HG02588 (cell line): ENCODE results near the gene TRUB1.
A peak's percentile ranks its signal among the peaks of the same experiment; 100 is the strongest.
"Not testable (repeated sequence)": the region's sequence is repeated elsewhere in the genome, so short reads cannot be mapped to it uniquely, and the experiment has no call there.

ENCODE experiments used
- ATAC-seq: cut with Tn5 transposase; IDR thresholded peaks from one replicate; pipeline ENCODE4 v1.9.1; 2021; ENCODE audit warnings: mild to moderate bottlenecking, moderate library complexity; ENCODE audit not compliant: unreplicated experiment

The TRUB1 gene

GRCh38 chr10:114923551-114923950, 14.4 kb upstream of the TRUB1 start:
- ATAC-seq: no peak

GRCh38 chr10:114925587-114926586, 12.1 kb upstream of the TRUB1 start:
- ATAC-seq: peak; percentile 87

DNA sequence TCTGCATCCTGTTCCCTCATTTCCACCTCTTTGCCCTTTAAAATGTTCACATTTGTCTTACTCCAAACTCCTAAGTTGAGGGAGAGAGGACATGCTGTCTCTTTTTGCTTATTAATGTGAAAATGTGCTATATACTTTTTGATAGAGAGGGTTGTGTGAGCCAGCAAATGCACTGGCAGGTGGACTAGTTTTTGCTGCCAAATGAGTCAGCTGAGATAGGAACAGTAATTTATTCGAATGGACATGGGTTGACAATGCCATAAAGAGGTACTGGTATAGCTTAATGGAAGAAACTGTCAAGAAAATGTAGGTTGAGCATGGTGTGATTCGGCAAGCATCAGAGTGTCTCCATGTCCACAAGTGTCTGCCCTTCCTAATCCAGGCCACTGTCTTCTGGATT, 9.2 kb upstream of the TRUB1 start:
- no peak for ATAC-seq

- no peak for ATAC-seq
Measured at GRCh38 chr10:114930320-114930719, 7.7 kb upstream of the TRUB1 start.

GRCh38 chr10:114931072-114931679, 6.8 kb upstream of the TRUB1 start:
- no peak for ATAC-seq

GRCh38 chr10:114932225-114932624, 5.8 kb upstream of the TRUB1 start:
- no peak for ATAC-seq

DNA sequence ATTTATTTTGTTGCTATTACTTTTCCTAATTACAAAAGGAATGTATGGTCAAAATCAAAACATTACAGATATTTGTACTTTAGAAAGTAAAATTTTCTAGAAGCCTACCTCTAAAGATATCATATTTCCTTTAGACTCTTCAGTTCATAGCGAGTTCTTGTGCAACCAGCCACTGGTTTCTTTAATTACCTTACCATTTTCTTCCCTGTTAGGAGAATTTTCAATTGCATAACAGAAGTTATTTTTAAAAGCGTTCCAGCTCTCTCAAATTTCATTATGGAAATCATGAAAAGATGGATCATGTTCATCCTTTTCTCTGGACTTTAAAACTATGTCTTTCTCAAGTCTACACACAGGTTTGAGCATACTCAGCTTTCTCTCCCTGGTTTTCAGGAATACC, 5.0 kb upstream of the TRUB1 start:
- no peak for ATAC-seq

DNA sequence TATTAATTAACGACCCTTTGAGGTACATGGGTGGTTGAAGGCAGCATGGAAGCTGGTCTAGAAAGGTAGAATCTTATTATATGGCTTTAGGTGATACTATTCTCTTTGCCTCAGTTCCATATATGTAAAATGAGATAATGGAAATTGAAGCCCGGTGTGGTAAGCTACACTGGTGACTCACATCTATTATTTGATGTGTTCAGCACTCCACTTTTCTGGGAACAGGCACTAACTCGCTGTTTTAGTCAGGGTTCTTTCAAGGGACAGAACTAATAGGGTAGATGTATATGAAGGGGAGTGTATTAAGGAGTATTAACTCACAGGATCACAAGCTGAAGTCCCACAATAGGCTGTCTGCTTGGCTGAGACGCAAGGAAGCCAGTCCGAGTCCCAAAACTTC, 4.4 kb upstream of the TRUB1 start:
- ATAC-seq: no peak

- not testable (repeated sequence) for ATAC-seq
Measured at GRCh38 chr10:114933995-114934394, 4.0 kb upstream of the TRUB1 start.

DNA sequence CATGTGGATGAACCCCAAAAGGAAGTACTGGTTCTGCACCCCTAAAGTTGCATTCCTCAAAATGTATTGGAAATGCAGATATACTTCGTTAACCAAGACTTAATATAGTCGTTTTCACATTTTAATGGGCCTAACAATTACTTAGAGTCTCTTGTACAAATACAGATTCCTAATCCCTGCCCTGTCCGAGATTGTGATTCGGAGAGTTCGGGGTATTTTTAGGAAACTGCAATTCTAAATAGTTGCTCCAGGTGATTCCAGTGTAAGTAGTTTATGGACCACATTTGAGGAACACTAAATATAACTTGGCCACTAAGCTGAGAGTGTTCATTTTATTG, 830 bp downstream of the TRUB1 start:
- no peak for ATAC-seq

DNA sequence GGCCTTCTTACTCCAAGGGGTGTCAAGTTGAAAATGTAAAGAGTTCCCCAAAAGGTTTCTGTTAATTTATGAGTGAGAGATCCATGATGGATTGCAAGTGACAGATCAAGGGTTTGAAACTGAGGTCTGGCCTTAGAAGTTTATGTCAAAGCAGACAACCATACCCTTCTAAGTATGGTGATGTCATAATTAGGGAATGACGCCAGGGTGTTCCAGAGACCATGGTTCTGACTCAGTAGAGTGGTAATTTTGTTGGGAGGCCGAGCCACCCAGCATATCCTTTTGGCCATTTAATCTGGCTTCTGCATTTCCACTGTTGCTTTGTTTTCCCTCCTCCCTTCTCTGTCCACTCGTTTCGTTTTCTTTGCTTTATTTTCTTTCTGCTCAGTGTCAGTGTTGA, 2.7 kb downstream of the TRUB1 start:
- ATAC-seq: no peak

- ATAC-seq: no peak
Measured at GRCh38 chr10:114943000-114943399, 5.0 kb downstream of the TRUB1 start.

- ATAC-seq: peak; percentile 50
Measured at GRCh38 chr10:114953047-114953446, 15.1 kb downstream of the TRUB1 start.

DNA sequence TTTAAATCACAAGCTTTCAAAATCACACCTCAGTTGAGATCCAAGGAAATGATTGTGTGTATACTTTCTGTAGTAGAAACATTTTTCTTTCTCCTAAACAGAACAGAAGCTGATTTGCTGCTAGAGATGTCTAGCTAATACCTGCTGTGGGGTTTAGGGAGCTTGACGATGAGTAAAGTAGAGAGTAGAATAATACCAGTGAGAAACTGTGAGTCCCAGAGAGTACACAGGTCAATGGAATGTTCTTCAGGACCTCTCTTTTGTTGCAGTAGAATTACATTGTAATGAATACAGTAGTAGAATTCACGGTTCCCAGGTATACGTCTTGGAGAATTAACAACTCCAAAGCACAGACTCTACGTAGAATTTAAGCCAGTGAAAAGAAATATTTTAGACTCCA, 18.0 kb downstream of the TRUB1 start:
- ATAC-seq: no peak

- ATAC-seq: no peak
Measured at GRCh38 chr10:114956466-114956865, 18.5 kb downstream of the TRUB1 start.

GRCh38 chr10:114957122-114957521, 19.1 kb downstream of the TRUB1 start:
- ATAC-seq: no peak

GRCh38 chr10:114957673-114958072, 19.7 kb downstream of the TRUB1 start:
- no peak for ATAC-seq

GRCh38 chr10:114962441-114962840, 24.4 kb downstream of the TRUB1 start:
- ATAC-seq: no peak

DNA sequence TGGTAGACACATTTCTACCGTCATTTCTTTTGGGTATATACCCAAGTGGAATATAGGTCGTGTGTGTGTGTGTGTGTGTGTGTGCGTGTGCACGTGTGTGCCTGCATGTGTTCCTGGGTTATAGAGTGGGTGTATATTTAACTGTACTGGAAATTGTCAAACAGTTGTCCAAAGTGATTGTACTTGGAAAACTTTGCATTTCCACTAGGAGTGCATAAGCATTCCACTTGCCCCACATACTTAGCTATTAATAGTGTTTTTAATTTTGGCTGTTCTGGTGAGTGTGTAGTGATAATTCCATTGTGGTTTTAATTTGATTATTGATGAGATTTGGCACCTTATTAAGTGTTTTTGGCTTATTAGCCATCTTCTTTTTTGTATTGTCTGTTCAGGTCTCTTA, 25.9 kb downstream of the TRUB1 start:
- ATAC-seq: no peak

DNA sequence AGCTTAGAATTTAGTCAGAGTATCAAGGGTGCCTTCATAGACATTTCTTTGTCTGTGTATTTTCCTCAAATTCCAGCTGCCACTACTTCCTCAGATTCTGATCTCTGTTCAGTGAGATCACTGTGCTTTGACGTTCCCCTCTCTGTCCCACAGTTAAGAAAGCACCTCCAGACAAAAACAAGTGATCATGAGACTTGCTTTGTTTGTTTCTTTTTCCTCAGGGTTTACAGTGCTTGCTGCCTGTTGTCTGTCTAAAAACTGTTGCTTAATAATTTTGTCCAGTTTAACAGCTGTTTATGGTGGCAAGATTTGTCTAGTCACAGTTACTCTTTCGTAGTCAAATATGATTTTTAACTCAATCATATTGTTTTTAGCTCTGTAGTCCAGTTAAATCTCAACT, 29.1 kb downstream of the TRUB1 start:
- no peak for ATAC-seq

GRCh38 chr10:114970515-114970914, 32.5 kb downstream of the TRUB1 start:
- no peak for ATAC-seq

GRCh38 chr10:114973306-114973705, 35.3 kb downstream of the TRUB1 start:
- ATAC-seq: no peak
